OCI-LY7 (cell line): ENCODE results near the gene GALNT12. TPM values are rescaled to one million over a fixed set of nuclear protein-coding genes. Genes with fewer than 3 reads are reported as not detected.

ENCODE experiments used
- BruUV-seq: library from RNA; stranded (reverse); fragments of 400-500 nt; replicated peaks from 2 replicates; lab custom pipeline; 2021; lab: Mats Ljungman, UMichigan
- CTCF ChIA-PET: fragments of 300-600 bp; sonication (Branson Sonifier 250); formaldehyde crosslinking; loops from one replicate; lab custom pipeline; 2022; ENCODE audit warnings: antibody characterized with exemption; ENCODE audit not compliant: unreplicated experiment; lab: Charles Lee
- POLR2A ChIA-PET: fragments of 300-600 bp; sonication (Branson Sonifier 250); formaldehyde crosslinking; loops from one replicate; lab custom pipeline; 2022; ENCODE audit warnings: antibody characterized with exemption; lab: Charles Lee
- DNase-seq: peaks from one replicate; pipeline ENCODE4 v3.0.0-alpha.2; 2015; ENCODE audit warnings: low spot score
- H2AFZ ChIP-seq: fragments of 200-600 bp; sonication (generic), shearing (Covaris generic); 2 replicates; pipeline ENCODE4 v1.6.1; 2014; ENCODE audit warnings: mild to moderate bottlenecking, antibody characterized with exemption, low read length, moderate library complexity
- H3K27ac ChIP-seq: fragments of 200-600 bp; sonication (generic); 2 replicates; pipeline ENCODE4 v1.5.1; 2014; ENCODE audit warnings: mixed run types, low read depth, mild to moderate bottlenecking, moderate library complexity, low read length, inconsistent platforms; ENCODE audit not compliant: poor library complexity, severe bottlenecking
- H3K36me3 ChIP-seq: fragments of 200-600 bp; sonication (generic); 2 replicates; pipeline ENCODE4 v1.6.1; 2014; ENCODE audit warnings: mild to moderate bottlenecking, antibody characterized with exemption, low read length, moderate library complexity, mixed read lengths; ENCODE audit not compliant: insufficient read depth
- H3K4me1 ChIP-seq: fragments of 200-600 bp; sonication (generic); 2 replicates; pipeline ENCODE4 v1.5.1; 2014; ENCODE audit warnings: mild to moderate bottlenecking, low read length; ENCODE audit not compliant: insufficient read depth, poor library complexity, severe bottlenecking
- H3K4me2 ChIP-seq: fragments of 200-600 bp; sonication (generic); 2 replicates; pipeline ENCODE4 v1.6.1; 2014; ENCODE audit warnings: mild to moderate bottlenecking, low read length
- H3K4me3 ChIP-seq: fragments of 200-600 bp; sonication (generic); 2 replicates; pipeline ENCODE4 v1.5.1; 2014; ENCODE audit warnings: mild to moderate bottlenecking, low read depth, low read length; ENCODE audit not compliant: poor library complexity, severe bottlenecking
- H3K79me2 ChIP-seq: fragments of 200-600 bp; sonication (generic); 2 replicates; pipeline ENCODE4 v1.6.1; 2016; ENCODE audit warnings: low read depth, mild to moderate bottlenecking, low read length, moderate library complexity, mixed read lengths; ENCODE audit not compliant: insufficient read depth
- H3K9me2 ChIP-seq: fragments of 200-600 bp; sonication (generic); 2 replicates; pipeline ENCODE4 v1.6.1; 2016; ENCODE audit warnings: mild to moderate bottlenecking, low read length, mixed read lengths; ENCODE audit not compliant: insufficient read depth
- H3K9me3 ChIP-seq: fragments of 200-600 bp; sonication (generic); 2 replicates; pipeline ENCODE4 v1.6.1; 2014; ENCODE audit warnings: mild to moderate bottlenecking, mixed run types, low read length, mixed read lengths
- H4K20me1 ChIP-seq: fragments of 200-600 bp; sonication (generic); 2 replicates; pipeline ENCODE4 v1.6.1; 2014; ENCODE audit warnings: mild to moderate bottlenecking, antibody characterized with exemption, low read length, moderate library complexity, mixed read lengths; ENCODE audit not compliant: insufficient read depth
- EZH2phosphoT487 ChIP-seq: fragments of 200-600 bp; sonication (generic); IDR thresholded peaks from 2 replicates; pipeline ENCODE4 v1.6.1; 2018; ENCODE audit warnings: low read depth, borderline replicate concordance, mild to moderate bottlenecking, mixed run types, antibody characterized with exemption, low read length, moderate library complexity, mixed read lengths
- intact Hi-C: fragments of 100-400 bp; cut with micrococcal nuclease; formaldehyde crosslinking; loops from one replicate; pipeline ENCODE4 v1.10.0; 2022; ENCODE audit not compliant: unreplicated experiment
- total RNA-seq, 2 experiments: library from RNA; depleted of rRNA in 1 of 2; stranded (reverse); fragments of >200 nt in 1 of 2; shearing (Covaris generic) in 1 of 2; gene quantifications; 2 replicates each; pipeline ENCODE4 v1.2.3, GENCODE V29; 2014 to 2022
- TF ChIP-seq, protein P1 (sequence below): fragments of 200-600 bp; sonication (generic); conservative IDR thresholded peaks from 2 replicates; pipeline ENCODE4 v1.5.1; 2014; ENCODE audit warnings: mild to moderate bottlenecking, antibody characterized with exemption, low read length, moderate library complexity, mixed read lengths

Gene GALNT12
- total RNA-seq, 2 experiments from 2014 or later, result 5.5 to 9.7 TPM

DNA sequence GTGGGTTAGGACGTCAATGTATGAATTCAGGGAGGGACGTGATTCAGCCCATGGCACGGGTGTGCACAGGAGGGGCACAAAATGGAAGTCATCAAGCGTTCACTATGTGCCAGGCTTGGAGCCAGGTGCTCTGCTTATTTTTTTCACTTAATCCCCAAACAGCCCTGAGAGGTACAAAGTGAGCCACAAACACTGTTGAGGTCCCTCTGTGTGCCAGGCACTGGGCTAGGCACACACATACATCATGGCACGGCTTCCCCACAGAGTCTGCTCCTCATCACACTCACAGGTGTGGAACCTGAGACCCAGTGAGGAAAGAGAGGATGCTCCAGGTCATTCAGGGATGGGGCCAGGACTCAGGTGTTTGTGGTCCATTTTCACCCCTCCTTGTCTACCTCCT lies 68.1 kb downstream of the GALNT12 start:
- intact Hi-C loops, result no loop called here
- Histone ChIP-seq H4K20me1 (no peaks in the 10 kb centered on the region), H3K4me2 (no peak overlapping the region), H3K79me2 (no peaks in the 10 kb centered on the region), H2AFZ (no peak overlapping the region), H3K9me2 (no peaks in the 10 kb centered on the region), H3K9me3 (no peaks in the 10 kb centered on the region), H3K36me3 (no peaks in the 10 kb centered on the region), H3K27ac (no peak overlapping the region), H3K4me1 (no peaks in the 10 kb centered on the region), H3K4me3 (no peak overlapping the region)
- no TSS peak for BruUV-seq
- ChIA-PET POLR2A (no interaction called here), CTCF (no interaction called here)
- TF ChIP-seq, protein P1, sequence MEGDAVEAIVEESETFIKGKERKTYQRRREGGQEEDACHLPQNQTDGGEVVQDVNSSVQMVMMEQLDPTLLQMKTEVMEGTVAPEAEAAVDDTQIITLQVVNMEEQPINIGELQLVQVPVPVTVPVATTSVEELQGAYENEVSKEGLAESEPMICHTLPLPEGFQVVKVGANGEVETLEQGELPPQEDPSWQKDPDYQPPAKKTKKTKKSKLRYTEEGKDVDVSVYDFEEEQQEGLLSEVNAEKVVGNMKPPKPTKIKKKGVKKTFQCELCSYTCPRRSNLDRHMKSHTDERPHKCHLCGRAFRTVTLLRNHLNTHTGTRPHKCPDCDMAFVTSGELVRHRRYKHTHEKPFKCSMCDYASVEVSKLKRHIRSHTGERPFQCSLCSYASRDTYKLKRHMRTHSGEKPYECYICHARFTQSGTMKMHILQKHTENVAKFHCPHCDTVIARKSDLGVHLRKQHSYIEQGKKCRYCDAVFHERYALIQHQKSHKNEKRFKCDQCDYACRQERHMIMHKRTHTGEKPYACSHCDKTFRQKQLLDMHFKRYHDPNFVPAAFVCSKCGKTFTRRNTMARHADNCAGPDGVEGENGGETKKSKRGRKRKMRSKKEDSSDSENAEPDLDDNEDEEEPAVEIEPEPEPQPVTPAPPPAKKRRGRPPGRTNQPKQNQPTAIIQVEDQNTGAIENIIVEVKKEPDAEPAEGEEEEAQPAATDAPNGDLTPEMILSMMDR, result no peak
- no peak for DNase-seq

DNA sequence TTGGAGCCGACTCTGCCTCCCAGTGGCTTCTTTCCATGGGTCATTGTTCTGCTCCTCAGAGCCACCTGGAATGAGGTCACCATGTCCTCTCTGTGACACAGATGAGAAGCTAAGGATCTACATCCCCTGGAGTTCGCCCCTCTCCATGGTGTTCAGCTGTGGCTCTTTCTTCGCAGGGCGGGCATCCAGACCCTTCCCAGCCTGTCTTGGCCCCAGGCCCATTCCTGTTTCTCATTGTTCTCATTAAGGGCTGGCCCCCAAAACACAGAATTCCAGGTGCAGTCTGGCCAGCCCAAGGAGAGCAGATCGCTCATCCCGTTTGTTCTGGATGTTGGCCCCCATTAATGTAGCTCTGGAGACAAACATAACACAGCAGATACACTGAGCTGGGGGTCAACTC lies 69.8 kb downstream of the GALNT12 start:
- Histone ChIP-seq H3K4me1 (no peaks in the 10 kb centered on the region), H3K27ac (no peak overlapping the region), H3K9me2 (no peaks in the 10 kb centered on the region), H3K4me3 (no peak overlapping the region), H3K79me2 (no peaks in the 10 kb centered on the region), H2AFZ (no peak overlapping the region), H4K20me1 (no peaks in the 10 kb centered on the region), H3K36me3 (no peaks in the 10 kb centered on the region), H3K9me3 (no peaks in the 10 kb centered on the region), H3K4me2 (no peak overlapping the region)
- ChIA-PET CTCF (no interaction called here), POLR2A (interaction anchor here (0.6 to 0.7 kb wide), 2 partner anchors 21 to 263 kb away, joined by 3 read pairs; no protein-coding TSS in a partner anchor)
- intact Hi-C loops, result no loop called here
- TF ChIP-seq, protein P1, result no peak
- TF ChIP-seq EZH2phosphoT487, result no peak
- DNase-seq, result no peak
- BruUV-seq, result no TSS peak

DNA sequence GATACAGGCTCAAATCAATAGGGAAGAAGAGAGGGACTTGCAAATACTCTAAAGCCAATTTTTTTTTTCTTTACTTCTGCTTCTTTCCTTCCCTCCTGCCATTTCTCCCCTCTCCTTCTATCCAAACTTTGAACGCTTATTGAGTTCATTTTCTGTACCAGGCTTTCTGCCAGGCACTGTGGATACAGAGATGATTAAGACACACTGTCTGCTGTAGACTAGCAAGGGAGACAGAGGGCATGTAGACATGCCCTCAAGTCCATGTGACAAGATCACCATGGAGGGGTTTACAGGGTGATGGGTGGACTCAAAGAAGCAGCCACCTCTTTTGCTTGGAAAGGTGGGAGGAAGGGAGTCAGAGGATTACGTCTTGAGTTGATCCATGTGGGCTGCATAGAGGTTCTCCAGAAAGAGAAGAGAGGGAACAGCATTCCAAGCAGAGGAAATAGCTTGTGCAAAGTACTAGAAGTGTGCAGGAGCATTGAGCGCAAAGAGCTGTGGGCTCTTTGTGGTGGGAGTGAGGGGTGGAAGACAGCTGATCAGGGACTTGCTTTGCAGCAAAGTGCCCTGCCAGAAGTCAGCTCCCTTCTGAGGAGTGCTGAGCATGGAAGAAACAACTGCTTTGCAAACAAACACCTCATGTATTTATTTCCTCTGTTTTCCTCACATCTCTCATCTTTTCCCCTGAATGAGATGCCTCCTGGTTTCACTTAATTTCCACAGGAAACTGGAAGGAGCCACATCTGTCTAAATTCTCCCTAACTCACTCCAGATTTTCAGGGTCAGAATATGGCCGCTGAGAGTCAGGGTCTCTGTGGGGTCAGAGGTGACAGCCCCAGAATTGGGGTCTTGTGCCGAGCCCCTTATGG lies 71.9 kb downstream of the GALNT12 start:
- no peaks in the 10 kb centered on the region for H3K79me2 ChIP-seq
- POLR2A ChIA-PET, result interaction anchor here (0.5 kb wide), 1 partner anchor 120 kb away, joined by 3 read pairs; no protein-coding TSS in a partner anchor
- no peak overlapping the region for H3K4me2 ChIP-seq
- no peak overlapping the region for H3K27ac ChIP-seq
- BruUV-seq, result no TSS peak
- intact Hi-C loops, result no loop called here
- no peak overlapping the region for H3K4me3 ChIP-seq
- no peaks in the 10 kb centered on the region for H3K4me1 ChIP-seq
- no peaks in the 10 kb centered on the region for H4K20me1 ChIP-seq
- CTCF ChIA-PET, result no interaction called here
- no peaks in the 10 kb centered on the region for H3K36me3 ChIP-seq
- DNase-seq, result no peak
- no peak overlapping the region for H2AFZ ChIP-seq
- TF ChIP-seq EZH2phosphoT487, result no peak
- TF ChIP-seq, protein P1, result no peak
- no peaks in the 10 kb centered on the region for H3K9me3 ChIP-seq
- H3K9me2 ChIP-seq, result no peaks in the 10 kb centered on the region
